Mesenchymal stem cell (in vitro differentiated cells and primary cell): ENCODE measurements around the gene BCAS1.

Experiments
- DNase-seq: peaks from one replicate; pipeline ENCODE4 v3.0.0-alpha.2; 2013
- H2AFZ ChIP-seq: one replicate; pipeline ENCODE4 v1.6.1; 2013; ENCODE audit warnings: low read depth, mild to moderate bottlenecking, control low read depth, inconsistent platforms, low read length, moderate library complexity
- H2AK5ac ChIP-seq: 2 replicates; pipeline ENCODE4 v1.6.1; 2013; ENCODE audit warnings: low read length, moderate library complexity, mild to moderate bottlenecking, inconsistent platforms; ENCODE audit not compliant: severe bottlenecking
- H2BK120ac ChIP-seq: one replicate; pipeline ENCODE4 v1.6.1; 2013; ENCODE audit warnings: low read depth, mild to moderate bottlenecking, inconsistent platforms, low read length, moderate library complexity
- H2BK12ac ChIP-seq, 2 experiments: one replicate each; pipeline ENCODE4 v1.6.1; 2013; ENCODE audit warnings: inconsistent platforms in 2 of 2, low read length in 2 of 2, mild to moderate bottlenecking in 2 of 2, moderate library complexity in 2 of 2, control low read depth in 1 of 2
- H2BK15ac ChIP-seq: one replicate; pipeline ENCODE4 v1.6.1; 2013; ENCODE audit warnings: mild to moderate bottlenecking, low read depth, inconsistent platforms; ENCODE audit not compliant: poor library complexity, severe bottlenecking
- H2BK5ac ChIP-seq: 2 replicates; pipeline ENCODE4 v1.6.1; 2013; ENCODE audit warnings: low read depth, mild to moderate bottlenecking, low read length, control low read depth, inconsistent platforms; ENCODE audit not compliant: poor library complexity, severe bottlenecking
- H3K14ac ChIP-seq, 2 experiments: one replicate each; pipeline ENCODE4 v1.6.1; 2013; ENCODE audit warnings: inconsistent platforms in 2 of 2, low read length in 2 of 2, control low read depth in 1 of 2, mild to moderate bottlenecking in 1 of 2, moderate library complexity in 1 of 2
- H3K18ac ChIP-seq, 2 experiments: one replicate each; pipeline ENCODE4 v1.6.1; 2013; ENCODE audit warnings: inconsistent platforms in 2 of 2, low read length in 2 of 2, control low read depth in 1 of 2, low read depth in 1 of 2, mild to moderate bottlenecking in 1 of 2
- H3K23ac ChIP-seq, 2 experiments: one replicate each; pipeline ENCODE4 v1.6.1; 2013; ENCODE audit warnings: inconsistent platforms in 2 of 2, low read length in 2 of 2, mild to moderate bottlenecking in 2 of 2, moderate library complexity in 2 of 2, control low read depth in 1 of 2
- H3K27ac ChIP-seq: 2 replicates; pipeline ENCODE4 v1.5.1; 2013; ENCODE audit warnings: mild to moderate bottlenecking, moderate library complexity, low read length, control low read depth, inconsistent platforms; ENCODE audit not compliant: poor library complexity, severe bottlenecking
- H3K27me3 ChIP-seq, 2 experiments: 2 replicates each; pipeline versions ENCODE4 v1.6.1 to v1.7.0; 2013; ENCODE audit warnings: low read length in 2 of 2, mild to moderate bottlenecking in 2 of 2, moderate library complexity in 2 of 2, control low read depth in 1 of 2, inconsistent platforms in 1 of 2; ENCODE audit not compliant: control insufficient read depth in 1 of 2, insufficient read depth in 1 of 2
- H3K36me3 ChIP-seq, 2 experiments: 2 replicates each; pipeline versions ENCODE4 v1.6.1 to v1.7.0; 2013; ENCODE audit warnings: low read length in 2 of 2, control low read depth in 1 of 2, inconsistent platforms in 1 of 2, low read depth in 1 of 2, mild to moderate bottlenecking in 1 of 2; ENCODE audit not compliant: insufficient read depth in 2 of 2, control insufficient read depth in 1 of 2
- H3K4ac ChIP-seq, 2 experiments: one replicate each; pipeline ENCODE4 v1.6.1; 2013; ENCODE audit warnings: inconsistent platforms in 2 of 2, low read length in 2 of 2, mild to moderate bottlenecking in 2 of 2, moderate library complexity in 2 of 2, control low read depth in 1 of 2, low read depth in 1 of 2
- H3K4me1 ChIP-seq: 2 replicates; pipeline ENCODE4 v1.6.1; 2013; ENCODE audit warnings: low read depth, low read length, control low read depth; ENCODE audit not compliant: control insufficient read depth, insufficient read depth
- H3K4me2 ChIP-seq: 2 replicates; pipeline ENCODE4 v1.6.1; 2013; ENCODE audit warnings: low read length, mild to moderate bottlenecking, inconsistent platforms; ENCODE audit not compliant: poor library complexity, severe bottlenecking
- H3K4me3 ChIP-seq, 2 experiments: 2 replicates each; pipeline versions ENCODE4 v1.5.1 to v1.7.0; 2013; ENCODE audit warnings: low read length in 2 of 2, mild to moderate bottlenecking in 2 of 2, control low read depth in 1 of 2, low read depth in 1 of 2; ENCODE audit not compliant: insufficient read depth in 1 of 2
- H3K79me1 ChIP-seq: replicated peaks from 2 replicates; pipeline ENCODE4 v1.6.1; 2013; ENCODE audit warnings: mild to moderate bottlenecking, control low read depth, low read length, inconsistent platforms; ENCODE audit not compliant: poor library complexity, severe bottlenecking
- H3K9ac ChIP-seq: 2 replicates; pipeline ENCODE4 v1.7.0; 2013; ENCODE audit warnings: mild to moderate bottlenecking, low read length, moderate library complexity
- H3K9me3 ChIP-seq: 2 replicates; pipeline ENCODE4 v1.7.0; 2013; ENCODE audit warnings: mild to moderate bottlenecking, low read length; ENCODE audit not compliant: control insufficient read depth
- H4K8ac ChIP-seq: one replicate; pipeline ENCODE4 v1.6.1; 2013; ENCODE audit warnings: inconsistent platforms, mild to moderate bottlenecking, low read length, moderate library complexity
- H4K91ac ChIP-seq: one replicate; pipeline ENCODE4 v1.6.1; 2013; ENCODE audit warnings: mild to moderate bottlenecking, low read length, inconsistent platforms
- WGBS: methylation state at CpG from one replicate; pipeline ENCODE4 v1.1.7; 2013; ENCODE audit warnings: mixed read lengths; 5-methylcytosine and 5-hydroxymethylcytosine counted together

Gene BCAS1

DNA sequence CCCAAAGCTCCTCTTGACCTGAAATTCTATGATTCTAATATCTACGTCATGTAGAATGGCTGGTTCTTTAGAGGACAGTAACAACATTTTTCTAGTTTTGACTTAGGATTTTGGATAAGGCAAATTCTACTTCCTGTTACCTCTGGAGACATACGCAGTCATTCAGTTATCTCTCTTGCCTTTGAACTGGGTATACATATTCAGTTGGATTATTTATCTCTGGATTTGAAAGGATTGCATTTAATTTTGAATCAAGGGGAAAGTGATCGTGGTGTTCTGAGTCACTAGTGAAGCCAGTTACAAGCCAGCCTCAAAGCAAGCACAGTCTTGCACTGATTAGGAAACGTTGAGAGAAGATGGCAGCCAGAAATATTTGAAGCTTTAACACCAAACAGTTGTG, 35.3 kb upstream of the BCAS1 start:
- H2BK15ac ChIP-seq: no peak overlapping the region
- H3K4me3 ChIP-seq: no peak overlapping the region
- WGBS: 70% methylated on average over 3 of the region's 4 CpGs
- no peak overlapping the region for H3K4ac ChIP-seq
- DNase-seq: no peak
- H3K79me1 ChIP-seq: no peaks in the 10 kb centered on the region
- no peak overlapping the region for H2BK12ac ChIP-seq
- peaks cover 4% of the 10 kb centered on the region for H3K4me1 ChIP-seq
- no peak overlapping the region for H2AFZ ChIP-seq
- no peak overlapping the region for H2BK5ac ChIP-seq
- no peak overlapping the region for H3K4me2 ChIP-seq
- H3K9ac ChIP-seq: no peak overlapping the region
- H3K23ac ChIP-seq: no peak overlapping the region
- no peak overlapping the region for H3K18ac ChIP-seq
- no peaks in the 10 kb centered on the region for H3K36me3 ChIP-seq
- no peaks in the 10 kb centered on the region for H3K27me3 ChIP-seq
- H4K8ac ChIP-seq: no peak overlapping the region
- H3K27ac ChIP-seq: no peak overlapping the region
- no peak overlapping the region for H3K14ac ChIP-seq
- H4K91ac ChIP-seq: no peak overlapping the region
- H2AK5ac ChIP-seq: no peak overlapping the region
- no peak overlapping the region for H2BK120ac ChIP-seq
- no peaks in the 10 kb centered on the region for H3K9me3 ChIP-seq

DNA sequence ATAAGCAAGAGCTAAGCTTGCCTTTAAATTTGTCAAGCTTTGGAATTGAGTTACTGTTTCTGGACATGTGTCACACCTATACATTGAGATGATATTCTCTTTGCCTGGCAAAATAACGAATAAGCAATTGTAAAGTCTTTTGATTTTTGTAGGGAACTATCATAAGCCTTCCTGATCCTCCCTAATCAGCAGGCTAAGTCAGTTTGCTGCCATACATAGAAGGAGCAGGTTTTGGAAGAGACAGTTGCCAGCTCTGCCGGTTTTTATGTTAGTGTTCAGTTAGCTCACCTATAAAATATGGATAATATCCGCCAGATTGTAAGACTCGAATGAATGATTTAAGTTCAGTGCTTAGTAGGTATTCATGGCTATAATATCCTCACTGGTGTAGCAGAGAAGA, 34.4 kb upstream of the BCAS1 start:
- H4K8ac ChIP-seq: no peak overlapping the region
- H3K36me3 ChIP-seq: no peaks in the 10 kb centered on the region
- no peak overlapping the region for H3K14ac ChIP-seq
- no peak overlapping the region for H2BK12ac ChIP-seq
- no peak overlapping the region for H3K4me3 ChIP-seq
- H3K27me3 ChIP-seq: no peaks in the 10 kb centered on the region
- no peaks in the 10 kb centered on the region for H3K9me3 ChIP-seq
- no peak overlapping the region for H2AK5ac ChIP-seq
- H3K9ac ChIP-seq: no peak overlapping the region
- 87% methylated on average over 3 of the region's 4 CpGs for WGBS
- no peak overlapping the region for H2BK120ac ChIP-seq
- no peak overlapping the region for H3K4ac ChIP-seq
- no peak for DNase-seq
- no peak overlapping the region for H3K23ac ChIP-seq
- no peak overlapping the region for H3K27ac ChIP-seq
- H3K4me2 ChIP-seq: no peak overlapping the region
- H2AFZ ChIP-seq: no peak overlapping the region
- no peaks in the 10 kb centered on the region for H3K79me1 ChIP-seq
- peaks cover 4% of the 10 kb centered on the region for H3K4me1 ChIP-seq
- H2BK15ac ChIP-seq: no peak overlapping the region
- no peak overlapping the region for H4K91ac ChIP-seq
- H3K18ac ChIP-seq: no peak overlapping the region
- no peak overlapping the region for H2BK5ac ChIP-seq

DNA sequence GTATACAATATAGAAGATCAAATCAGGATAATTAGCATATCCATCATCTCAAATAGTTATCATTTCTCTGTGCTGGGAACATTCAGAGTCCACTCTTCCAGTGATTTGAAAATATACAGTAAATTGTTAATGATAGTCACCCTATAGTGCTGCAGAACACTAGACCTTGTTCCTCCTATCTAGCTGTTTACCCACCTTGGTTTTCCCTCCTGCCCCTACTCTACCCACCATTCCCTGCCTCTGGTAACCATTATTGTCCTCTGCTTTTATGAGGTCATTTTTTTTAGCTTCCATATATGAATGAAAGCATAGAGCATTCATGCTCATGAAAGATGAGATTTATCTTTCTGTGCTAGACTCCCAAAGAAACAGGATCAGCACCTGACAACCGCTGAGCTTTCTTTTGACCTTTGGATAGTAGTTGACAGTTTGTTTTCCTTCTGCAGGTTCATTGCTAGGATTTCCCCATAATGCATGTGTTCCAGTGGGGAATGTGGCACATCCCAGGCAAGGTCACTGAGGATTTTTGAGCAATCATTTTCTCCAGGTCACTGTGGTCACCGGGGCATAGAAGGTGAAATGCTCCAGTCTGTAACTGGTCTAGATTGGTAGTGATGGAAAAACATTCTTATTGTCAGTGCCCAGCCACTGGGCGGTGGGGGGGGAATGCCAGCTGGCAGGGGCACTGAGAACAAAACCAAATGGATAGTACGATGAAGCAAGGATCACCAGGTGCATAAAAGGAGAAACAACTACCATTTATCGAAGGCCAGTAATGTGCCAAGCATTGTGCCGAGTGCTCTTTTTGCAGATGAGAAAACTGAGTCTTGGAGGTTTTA, 33.6 kb upstream of the BCAS1 start:
- WGBS: 85% methylated on average over 6 of the region's 6 CpGs
- DNase-seq: no peak
- H3K36me3 ChIP-seq: no peaks in the 10 kb centered on the region
- no peak overlapping the region for H2AFZ ChIP-seq
- no peak overlapping the region for H3K18ac ChIP-seq
- no peak overlapping the region for H4K8ac ChIP-seq
- no peak overlapping the region for H3K14ac ChIP-seq
- H3K9ac ChIP-seq: no peak overlapping the region
- H4K91ac ChIP-seq: no peak overlapping the region
- H3K4me1 ChIP-seq: peaks cover 4% of the 10 kb centered on the region
- no peaks in the 10 kb centered on the region for H3K79me1 ChIP-seq
- H2BK12ac ChIP-seq: no peak overlapping the region
- H2AK5ac ChIP-seq: no peak overlapping the region
- no peak overlapping the region for H2BK15ac ChIP-seq
- H3K27ac ChIP-seq: no peak overlapping the region
- no peak overlapping the region for H3K4me3 ChIP-seq
- no peak overlapping the region for H3K4ac ChIP-seq
- H2BK5ac ChIP-seq: no peak overlapping the region
- no peaks in the 10 kb centered on the region for H3K9me3 ChIP-seq
- no peaks in the 10 kb centered on the region for H3K27me3 ChIP-seq
- H3K4me2 ChIP-seq: no peak overlapping the region
- H3K23ac ChIP-seq: no peak overlapping the region
- H2BK120ac ChIP-seq: no peak overlapping the region

DNA sequence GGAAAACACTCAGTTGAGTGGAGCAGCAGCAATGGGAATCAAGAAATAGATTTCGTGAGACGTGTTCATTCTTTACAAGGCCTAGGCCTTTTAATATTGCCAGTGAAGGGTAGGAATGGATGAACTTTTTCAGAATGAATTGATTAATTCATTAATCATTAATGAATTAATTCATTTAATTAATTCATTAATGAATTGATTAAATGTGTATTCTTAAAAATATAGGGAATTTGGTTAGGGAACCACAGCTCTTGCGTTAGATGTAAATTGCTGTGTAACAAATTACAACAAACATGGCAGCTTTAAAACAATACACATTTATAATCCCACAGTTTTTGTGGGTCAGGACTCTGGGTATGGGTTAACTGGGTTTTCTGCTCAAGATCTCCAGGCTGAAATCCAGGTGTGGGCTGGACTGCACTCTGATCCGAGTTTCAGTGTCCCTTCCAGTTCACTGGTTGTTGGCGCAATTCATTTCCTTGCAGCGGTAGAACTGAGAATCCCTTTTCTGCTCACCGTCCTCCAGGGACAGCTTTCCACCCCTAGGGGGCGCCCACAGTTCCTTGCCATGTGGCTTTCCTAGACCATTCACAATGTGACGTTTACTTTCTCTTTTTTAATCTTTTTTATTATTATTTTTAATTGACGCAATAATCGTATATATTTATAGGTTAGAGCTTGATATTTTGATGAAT, 32.8 kb upstream of the BCAS1 start:
- H2BK12ac ChIP-seq: no peak overlapping the region
- peaks cover 4% of the 10 kb centered on the region for H3K4me1 ChIP-seq
- no peak overlapping the region for H4K91ac ChIP-seq
- no peak overlapping the region for H3K14ac ChIP-seq
- H3K18ac ChIP-seq: no peak overlapping the region
- H3K36me3 ChIP-seq: no peaks in the 10 kb centered on the region
- no peak overlapping the region for H3K4me2 ChIP-seq
- H3K4me3 ChIP-seq: no peak overlapping the region
- no peak overlapping the region for H2AK5ac ChIP-seq
- H3K27me3 ChIP-seq: no peaks in the 10 kb centered on the region
- no peak overlapping the region for H3K27ac ChIP-seq
- no peak overlapping the region for H3K9ac ChIP-seq
- no peak overlapping the region for H2BK120ac ChIP-seq
- WGBS: 56% methylated on average over 6 of the region's 11 CpGs
- H3K23ac ChIP-seq: no peak overlapping the region
- no peaks in the 10 kb centered on the region for H3K9me3 ChIP-seq
- no peak overlapping the region for H2AFZ ChIP-seq
- H3K79me1 ChIP-seq: no peaks in the 10 kb centered on the region
- H2BK5ac ChIP-seq: no peak overlapping the region
- H2BK15ac ChIP-seq: no peak overlapping the region
- H3K4ac ChIP-seq: no peak overlapping the region
- H4K8ac ChIP-seq: no peak overlapping the region
- DNase-seq: peak; percentile 58
